ENCODE results near the gene CYP2A6. TPM values are rescaled to one million over a fixed set of nuclear protein-coding genes. Genes with fewer than 3 reads are reported as not detected.

Gene CYP2A6
- total RNA-seq, 2 experiments from 2014 or later, result not detected

Other genes starting within 250 kb of the CYP2A6 start
- 100 to 1,000 TPM; 141 to 144 TPM for gene LTBP4, start 249.1 kb downstream of the CYP2A6 start, total RNA-seq
- gene NUMBL, start 159.8 kb downstream of the CYP2A6 start, total RNA-seq, result 10 to 100 TPM; 15.2 TPM
- gene COQ8B, start 133.6 kb downstream of the CYP2A6 start, total RNA-seq, result 10 to 100 TPM; 22.1 to 22.5 TPM
- gene ITPKC, start 133.3 kb downstream of the CYP2A6 start, total RNA-seq, result 1 to 10 TPM; 5.2 to 5.7 TPM
- 1 to 10 TPM; 9.2 to 9.8 TPM for gene ACTMAP, start 100.0 kb downstream of the CYP2A6 start, total RNA-seq
- 100 to 1,000 TPM; 215 to 237 TPM for gene SNRPA, start 99.2 kb downstream of the CYP2A6 start, total RNA-seq
- not detected for gene MIA, start 74.9 kb downstream of the CYP2A6 start, total RNA-seq
- 10 to 100 TPM; 23.4 to 24.5 TPM for gene RAB4B, start 72.2 kb downstream of the CYP2A6 start, total RNA-seq
- gene EGLN2, start 51.3 kb downstream of the CYP2A6 start, total RNA-seq, result 10 to 100 TPM; 89.7 to 90.9 TPM
- gene CYP2A7, start 31.8 kb upstream of the CYP2A6 start, total RNA-seq, result not detected
- gene CYP2B6, start 140.8 kb upstream of the CYP2A6 start, total RNA-seq, result not detected
- gene CYP2A13, start 238.0 kb upstream of the CYP2A6 start, total RNA-seq, result not detected

Measured in activated CD8-positive, alpha-beta memory T cell treated with anti-CD3 and anti-CD28 coated beads for 36 hours (primary cell).